MV-4-11 (cell line): ENCODE data around the gene SLC15A3.
"Not testable (repeated sequence)": the region's sequence is repeated elsewhere in the genome, so short reads cannot be mapped to it uniquely, and the experiment has no call there.

Experiments used
- DNase-seq: peaks from one replicate; lab custom pipeline; 2025; lab: John Stamatoyannopoulos, UW

The SLC15A3 gene

DNA sequence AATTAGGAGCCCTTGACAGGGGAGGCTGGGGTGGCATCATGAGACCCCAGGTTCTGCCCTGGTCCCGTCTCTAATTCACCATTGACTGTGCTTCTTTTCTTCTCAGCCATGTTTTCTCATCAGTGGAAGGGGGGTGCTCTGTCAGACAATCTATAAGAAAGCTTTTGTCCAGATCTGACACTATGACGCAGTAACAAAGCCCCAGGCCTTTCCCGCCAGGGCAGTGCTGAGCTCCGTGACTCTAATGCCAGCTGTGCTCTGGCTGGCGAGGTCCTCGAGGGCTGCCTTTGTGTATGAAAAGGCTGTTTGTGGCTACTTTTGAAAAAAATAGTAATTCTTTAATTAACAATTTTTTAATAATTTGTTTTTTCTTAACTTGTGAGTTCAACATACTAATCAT, 22.8 kb upstream of the SLC15A3 start:
- no peak for DNase-seq

- DNase-seq: not testable (repeated sequence)
Measured at GRCh38 chr11:60974316-60974715, 22.3 kb upstream of the SLC15A3 start.

DNA sequence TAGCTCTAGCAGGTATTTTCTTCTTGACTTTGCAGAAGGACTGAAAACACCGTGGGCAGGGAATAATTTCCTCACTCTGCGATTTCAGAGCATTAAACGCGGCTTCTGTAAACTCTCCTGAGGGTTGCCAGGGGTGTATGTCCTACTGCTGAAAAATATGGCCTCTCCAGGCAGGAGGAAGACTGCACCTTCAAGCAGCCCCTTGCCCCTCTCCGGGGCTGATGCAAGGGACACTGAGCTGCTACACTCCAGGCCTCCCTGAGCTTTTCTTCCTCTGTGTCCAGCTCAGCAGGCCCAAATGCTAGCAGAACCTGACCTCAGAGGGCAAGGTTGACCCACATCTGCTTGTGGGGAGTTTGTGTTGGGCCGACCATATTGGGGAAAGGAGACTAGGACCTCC, 21.7 kb upstream of the SLC15A3 start:
- DNase-seq: no peak

DNA sequence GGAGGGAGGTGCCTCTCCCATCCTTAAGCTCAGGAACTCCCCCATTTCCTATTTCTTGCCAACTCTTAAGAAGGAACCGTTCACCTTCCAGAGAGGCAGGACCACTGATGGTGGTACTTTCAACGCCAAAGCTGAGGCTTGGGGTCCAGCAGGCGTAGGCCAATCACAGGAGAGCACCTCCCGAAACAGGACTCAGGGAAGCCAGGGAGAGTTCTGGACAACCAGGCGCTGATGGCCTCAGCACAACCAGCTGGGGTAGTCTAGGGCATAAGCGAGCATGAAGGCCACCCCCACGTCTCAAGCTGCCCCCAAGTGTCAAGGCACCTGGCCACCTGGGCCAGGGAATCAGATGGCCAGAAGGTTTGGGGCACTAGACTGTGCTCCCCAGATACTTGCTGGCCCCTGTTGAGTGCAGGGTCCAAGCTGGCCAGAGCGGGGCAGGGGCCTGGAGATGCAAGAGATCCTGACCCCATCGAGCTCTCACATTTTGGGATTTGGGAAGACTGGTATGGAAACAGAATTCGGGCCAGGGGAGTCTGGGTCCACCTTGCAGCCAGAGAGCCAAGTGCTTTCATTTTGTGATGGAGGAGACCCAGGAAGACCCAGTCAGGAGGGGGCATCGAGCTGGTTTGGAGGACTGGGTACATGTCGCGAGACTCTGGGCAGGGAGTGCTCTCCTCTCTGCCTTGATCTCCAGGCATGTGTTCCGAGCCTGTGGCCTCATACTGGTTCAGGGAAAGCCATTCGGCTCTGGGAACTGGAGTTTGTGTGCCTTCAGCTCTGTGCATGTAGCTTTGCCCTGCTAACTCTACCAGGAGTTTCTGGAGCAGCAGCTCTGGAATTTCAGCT, 20.4 kb upstream of the SLC15A3 start:
- DNase-seq: no peak

- DNase-seq: no peak
Measured at GRCh38 chr11:60971520-60971919, 19.5 kb upstream of the SLC15A3 start, which contains the start of gene CD6. Gene CD6, plus strand, starts transcription at chr11:60971680. Its CDS starts 186 bp downstream, at chr11:60971866.

DNA sequence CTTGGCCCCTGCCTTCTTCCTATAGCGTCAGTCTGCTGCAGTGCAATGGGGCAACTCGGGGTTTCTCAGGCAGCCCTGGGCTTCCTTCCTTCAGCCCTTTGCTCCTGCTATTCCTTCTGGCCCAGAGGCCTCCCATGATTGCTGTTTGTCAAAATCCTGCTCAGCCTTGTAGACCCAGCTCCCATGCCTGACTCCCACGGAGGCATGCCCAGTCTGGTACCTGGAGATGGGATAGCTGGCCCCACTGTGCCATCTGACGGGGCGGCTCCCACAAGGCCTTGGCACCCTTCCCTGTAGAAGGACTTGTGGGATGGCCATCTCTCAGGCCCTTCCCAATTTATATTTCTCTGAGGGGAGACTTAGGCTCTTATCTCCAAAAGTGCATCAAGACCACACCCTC, 18.9 kb upstream of the SLC15A3 start:
- no peak for DNase-seq

- peak; percentile 30 for DNase-seq
Measured at GRCh38 chr11:60970369-60970774, 18.4 kb upstream of the SLC15A3 start.

GRCh38 chr11:60968223-60968622, 16.2 kb upstream of the SLC15A3 start:
- no peak for DNase-seq

GRCh38 chr11:60966890-60967289, 14.9 kb upstream of the SLC15A3 start:
- DNase-seq: no peak

DNA sequence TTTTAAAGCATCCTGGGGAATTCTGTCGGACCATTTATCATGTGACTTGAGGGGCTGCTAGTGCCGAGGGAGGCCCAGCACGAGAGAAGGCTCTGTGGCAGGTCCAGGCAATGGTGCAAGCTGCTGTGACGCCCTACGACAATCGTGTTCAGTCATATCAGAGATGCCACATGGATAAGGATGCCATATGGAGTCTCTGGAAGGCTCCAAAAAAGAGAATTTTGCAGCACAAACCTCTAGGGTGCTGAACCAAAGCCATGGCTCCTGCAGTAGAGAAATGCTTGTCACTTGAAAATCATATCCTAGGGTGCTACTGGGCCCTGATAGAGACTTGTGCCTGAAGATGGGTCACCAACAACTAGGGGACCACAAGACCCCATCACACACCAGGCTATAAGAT, 12.8 kb upstream of the SLC15A3 start:
- DNase-seq: no peak

DNA sequence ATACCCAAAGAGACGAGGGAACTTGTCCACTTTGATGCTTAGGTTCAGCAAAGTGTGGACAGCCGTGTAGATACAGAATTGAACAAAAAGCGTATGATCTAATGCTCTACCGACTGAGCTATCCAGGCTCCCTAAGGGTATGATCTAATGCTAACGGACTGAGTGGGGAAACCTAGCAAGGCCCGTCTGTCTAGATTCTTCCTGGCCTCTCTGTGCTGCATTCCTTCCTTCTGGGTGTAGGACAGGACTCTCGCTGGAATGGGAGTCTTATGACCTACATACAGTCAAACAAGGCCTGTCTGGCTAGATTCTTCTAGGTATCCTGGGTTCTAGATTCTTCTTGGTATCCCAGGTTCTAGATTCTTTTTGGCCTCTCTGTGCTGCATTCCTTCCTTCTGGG, 8.4 kb upstream of the SLC15A3 start:
- DNase-seq: no peak

DNA sequence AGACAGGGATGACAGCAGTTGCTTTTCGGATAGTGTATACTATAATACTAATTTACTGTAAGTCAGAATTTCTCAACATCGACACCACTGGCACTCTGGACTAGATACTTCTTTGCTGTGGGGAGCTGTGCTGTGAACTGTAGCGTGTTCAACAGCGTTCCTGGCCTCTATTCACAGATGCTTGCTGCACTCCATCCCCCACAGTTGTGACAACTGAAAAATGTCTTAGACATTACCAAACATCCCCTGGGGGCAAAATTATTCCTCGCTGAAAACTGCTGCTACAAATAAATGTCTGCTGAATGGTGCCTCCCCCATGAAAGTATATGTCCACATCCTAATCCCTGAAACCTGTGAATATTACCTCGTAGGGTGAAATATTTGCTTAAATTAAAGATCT, 7.5 kb upstream of the SLC15A3 start:
- no peak for DNase-seq

- no peak for DNase-seq
Measured at GRCh38 chr11:60957188-60957587, 5.2 kb upstream of the SLC15A3 start.

DNA sequence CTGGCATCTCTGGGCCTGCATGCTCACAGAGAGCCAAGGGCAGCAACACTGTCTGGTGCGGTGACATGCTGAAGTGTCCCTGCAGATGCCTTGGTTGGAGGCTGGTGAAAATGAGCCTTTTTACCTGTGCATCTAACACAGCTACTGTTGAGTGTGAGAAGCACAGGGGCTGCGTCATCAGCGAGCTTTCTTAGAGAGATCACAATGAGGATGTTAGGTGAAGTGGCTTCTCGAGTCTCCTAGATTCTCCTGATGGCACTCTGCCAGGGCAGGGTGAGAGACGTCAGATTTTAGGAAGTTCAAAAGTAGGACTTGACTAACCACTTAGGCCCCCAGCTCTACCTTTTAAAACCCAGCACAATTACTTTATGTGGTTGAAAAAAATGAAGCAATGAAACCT, 3.6 kb upstream of the SLC15A3 start:
- no peak for DNase-seq

DNA sequence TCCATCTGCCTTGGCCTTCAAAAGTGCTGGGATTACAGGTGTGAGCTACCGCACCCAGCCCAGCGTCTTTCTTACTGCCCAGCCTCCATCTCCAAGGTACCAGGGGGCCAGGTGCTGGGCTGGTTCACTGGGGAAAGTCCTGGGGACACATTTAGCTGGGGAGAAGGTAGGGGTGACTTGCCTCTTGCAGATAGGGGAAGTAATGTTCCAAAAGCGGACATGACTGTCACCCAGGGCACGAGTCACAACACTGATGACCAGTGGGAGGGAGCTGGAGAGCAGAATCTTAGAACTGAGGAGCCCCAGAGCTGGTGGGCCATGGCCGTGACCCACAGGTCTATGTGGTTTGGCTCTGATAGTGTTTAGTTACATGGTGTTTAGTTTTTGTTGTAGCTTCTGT, 2.4 kb upstream of the SLC15A3 start:
- DNase-seq: peak; percentile 50

DNA sequence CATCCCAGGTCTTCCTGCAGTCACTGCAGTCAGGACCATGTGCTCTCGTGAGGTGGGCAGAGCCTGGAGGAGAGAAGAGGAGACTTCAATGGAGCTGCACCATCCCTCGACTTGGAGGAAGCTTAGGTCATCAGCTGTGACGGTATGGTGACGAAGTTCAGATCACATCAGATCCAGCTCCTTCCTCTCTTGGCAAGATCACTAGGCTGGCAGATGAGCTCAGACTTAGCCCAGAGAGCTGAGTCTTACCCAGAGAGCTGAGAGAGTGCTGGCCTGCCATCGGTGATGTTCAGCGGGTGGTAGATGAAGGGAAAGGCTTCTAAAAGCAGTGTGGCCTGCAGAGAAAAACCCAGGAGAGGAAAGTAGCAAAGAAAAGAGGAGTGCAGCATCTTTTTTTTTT, 1.8 kb upstream of the SLC15A3 start:
- no peak for DNase-seq

- no peak for DNase-seq
Measured at GRCh38 chr11:60952742-60953170, 780 bp upstream of the SLC15A3 start.

DNA sequence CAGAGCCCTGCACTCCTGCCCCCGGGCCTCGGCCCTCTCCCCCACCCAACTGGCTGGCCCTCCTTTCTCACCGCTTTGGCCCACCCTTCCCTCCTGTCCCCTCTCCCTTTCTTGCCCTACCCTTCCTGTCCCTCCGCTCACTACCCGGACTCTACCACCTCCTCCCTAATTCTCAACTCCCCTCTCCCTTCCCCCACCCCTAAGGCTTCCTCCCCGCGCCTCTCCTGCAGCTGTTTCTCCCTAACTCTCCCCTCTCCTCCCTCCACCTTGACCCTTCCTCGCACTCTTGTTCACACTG, 421 bp downstream of the SLC15A3 start:
- DNase-seq: no peak

DNA sequence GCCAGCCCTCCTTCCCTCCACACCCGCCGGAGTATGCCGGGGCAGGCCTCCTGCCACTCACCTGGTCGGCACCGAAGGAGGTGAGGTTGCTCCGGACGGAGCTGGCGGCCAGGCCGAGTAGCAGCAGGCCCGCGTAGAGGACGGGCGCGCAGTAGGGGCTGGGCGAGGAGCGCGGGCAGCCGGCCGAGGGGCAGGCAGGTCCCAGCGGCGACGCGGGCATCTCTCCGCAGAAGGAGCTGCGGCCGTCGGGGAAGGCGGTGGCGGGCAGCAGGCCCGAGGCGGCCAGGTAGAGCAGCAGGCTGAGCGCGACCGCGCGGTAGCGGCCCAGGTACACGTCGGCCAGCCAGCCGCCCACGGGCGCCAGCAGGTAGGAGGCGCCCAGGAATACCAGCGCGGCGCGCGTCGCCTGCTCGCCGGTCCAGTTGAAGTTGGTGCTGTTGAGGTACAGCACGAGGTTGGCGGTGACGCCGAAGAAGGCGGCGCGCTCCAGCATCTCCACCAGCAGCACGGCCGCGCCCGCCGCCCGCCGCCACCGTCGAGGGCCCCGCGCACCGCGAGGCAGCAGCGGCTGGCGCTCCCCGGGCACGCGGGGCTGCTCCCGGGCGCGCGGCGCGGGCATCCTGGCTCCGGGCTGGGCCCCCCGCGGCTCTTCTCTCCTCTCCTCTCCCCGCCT, 907 bp downstream of the SLC15A3 start:
- DNase-seq: no peak

- no peak for DNase-seq
Measured at GRCh38 chr11:60950024-60950423, 2.0 kb downstream of the SLC15A3 start.

DNA sequence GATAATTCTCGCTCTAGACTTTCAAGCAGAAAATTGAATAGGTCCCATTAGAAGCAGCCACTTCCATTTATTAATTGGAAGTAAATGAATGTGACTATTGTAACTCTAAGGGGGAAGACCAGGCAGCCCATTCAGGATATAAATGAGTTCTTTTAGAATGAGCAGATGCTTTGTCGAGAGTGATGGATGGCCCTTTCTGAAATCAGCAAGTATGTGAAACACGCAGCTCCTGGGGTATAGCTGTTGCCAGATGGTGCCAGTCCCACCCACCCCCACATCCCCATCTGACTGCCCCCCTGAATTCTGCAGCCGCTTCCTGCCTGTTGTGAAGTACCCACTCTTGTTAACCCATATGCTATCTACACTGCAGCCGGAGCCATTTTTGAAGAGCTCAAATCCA, 3.7 kb downstream of the SLC15A3 start:
- DNase-seq: no peak

DNA sequence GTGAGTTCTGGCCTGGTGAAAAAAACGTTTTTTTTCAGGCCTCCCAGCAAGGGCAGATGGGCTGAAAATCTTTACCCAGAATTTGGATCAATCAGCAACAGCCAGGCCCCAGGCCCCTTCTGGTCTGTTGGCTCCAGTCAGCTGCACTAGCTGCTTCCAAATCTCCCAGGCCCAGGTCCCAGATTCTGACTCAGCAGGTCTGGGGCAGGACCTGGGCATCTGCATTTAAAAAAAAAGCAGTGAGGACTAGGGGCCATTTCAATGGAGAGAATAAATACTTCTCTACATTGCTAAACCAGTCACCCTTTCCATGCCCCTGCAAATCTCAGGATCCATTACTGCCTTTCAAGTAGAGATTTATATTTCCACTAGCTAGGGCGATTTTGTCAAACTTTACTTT, 4.3 kb downstream of the SLC15A3 start:
- DNase-seq: no peak

GRCh38 chr11:60946601-60947264, 5.2 kb downstream of the SLC15A3 start:
- no peak for DNase-seq
